GM18499 (cell line): Measurements from ENCODE around the gene PKDREJ.

ENCODE experiments used
- ATAC-seq: cut with Tn5 transposase; IDR thresholded peaks from one replicate; pipeline ENCODE4 v1.9.1; 2021; ENCODE audit warnings: moderate number of reproducible peaks; ENCODE audit not compliant: insufficient read depth, unreplicated experiment

Gene PKDREJ

GRCh38 chr22:46240073-46240472, 23.1 kb downstream of the PKDREJ start:
- ATAC-seq = no peak

GRCh38 chr22:46239261-46240048, 23.7 kb downstream of the PKDREJ start:
- no peak for ATAC-seq

DNA sequence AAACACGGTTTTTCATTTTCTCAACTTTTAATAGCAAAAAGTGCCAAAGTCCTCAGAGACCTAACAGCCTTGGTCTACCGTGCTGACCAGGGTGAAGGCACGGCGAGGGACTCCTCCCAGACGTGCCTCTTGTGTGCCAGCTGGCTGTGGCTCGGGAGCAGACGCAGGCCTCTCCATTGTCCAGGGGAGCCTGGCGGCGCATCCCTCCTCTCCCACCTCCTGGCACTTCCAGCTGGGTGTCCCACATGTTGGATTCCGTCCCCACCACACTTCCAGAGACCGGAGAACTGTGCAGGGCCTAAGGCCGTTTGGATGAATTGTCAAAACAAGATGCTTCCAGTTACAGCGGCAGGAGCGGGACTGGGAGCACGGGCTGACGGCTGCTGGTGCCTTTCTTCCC, 24.6 kb downstream of the PKDREJ start:
- no peak for ATAC-seq

DNA sequence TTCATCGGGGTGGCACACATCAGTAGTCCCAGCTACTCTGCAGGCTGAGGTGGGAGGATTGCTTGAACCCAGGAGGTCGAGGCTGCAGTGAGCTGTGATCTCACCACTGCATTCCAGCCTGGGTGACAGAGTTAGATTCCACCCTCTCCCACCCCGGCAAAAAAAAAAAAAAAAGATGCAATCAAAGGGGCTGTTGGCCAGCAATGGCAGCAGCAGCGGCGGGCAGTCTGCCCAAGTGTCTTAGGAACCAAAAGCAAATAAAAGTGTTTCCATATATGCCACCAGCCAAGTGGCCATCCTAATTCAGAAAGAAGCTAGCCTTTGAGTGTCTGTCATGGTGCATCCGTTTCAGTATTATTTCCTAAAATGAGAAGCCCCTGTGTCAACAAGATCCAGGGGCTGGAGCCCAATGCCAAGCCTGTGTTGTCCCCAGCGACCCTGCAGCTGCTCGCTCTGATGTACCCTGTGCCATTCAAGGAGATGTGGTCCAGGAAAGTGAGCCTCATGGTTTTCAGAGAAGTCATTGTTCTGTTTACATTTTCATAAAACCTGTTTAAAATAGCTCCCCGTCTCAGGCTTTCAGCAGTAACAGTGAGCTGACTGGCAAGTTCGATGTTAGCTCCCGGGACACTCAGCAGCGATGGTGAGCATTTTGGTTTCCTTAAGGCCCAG, 25.6 kb downstream of the PKDREJ start:
- no peak for ATAC-seq

GRCh38 chr22:46234969-46235368, 28.2 kb downstream of the PKDREJ start:
- no peak for ATAC-seq

DNA sequence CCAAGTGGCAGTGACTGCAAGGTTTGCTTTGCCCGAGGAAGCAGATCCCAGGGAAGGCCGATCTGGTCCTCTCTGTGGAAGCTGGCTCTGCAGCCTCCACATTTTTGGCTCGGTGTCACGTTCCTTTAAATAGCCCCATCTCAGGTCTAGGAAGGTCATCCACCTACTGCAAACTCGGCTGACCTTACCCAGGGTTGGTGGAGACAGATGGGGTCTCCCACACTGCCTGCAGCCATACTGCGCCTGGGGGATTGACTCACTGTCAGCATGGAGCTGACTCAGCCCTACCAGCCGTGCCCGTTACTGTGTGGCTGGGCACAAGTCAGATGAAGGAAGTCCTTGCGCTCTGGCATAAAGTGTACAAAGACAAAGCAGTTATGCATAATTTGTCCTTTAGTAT, 29.9 kb downstream of the PKDREJ start:
- ATAC-seq = no peak

GRCh38 chr22:46230262-46230901, 32.8 kb downstream of the PKDREJ start:
- no peak for ATAC-seq

- no peak for ATAC-seq
Measured at GRCh38 chr22:46229701-46230100, 33.4 kb downstream of the PKDREJ start.

DNA sequence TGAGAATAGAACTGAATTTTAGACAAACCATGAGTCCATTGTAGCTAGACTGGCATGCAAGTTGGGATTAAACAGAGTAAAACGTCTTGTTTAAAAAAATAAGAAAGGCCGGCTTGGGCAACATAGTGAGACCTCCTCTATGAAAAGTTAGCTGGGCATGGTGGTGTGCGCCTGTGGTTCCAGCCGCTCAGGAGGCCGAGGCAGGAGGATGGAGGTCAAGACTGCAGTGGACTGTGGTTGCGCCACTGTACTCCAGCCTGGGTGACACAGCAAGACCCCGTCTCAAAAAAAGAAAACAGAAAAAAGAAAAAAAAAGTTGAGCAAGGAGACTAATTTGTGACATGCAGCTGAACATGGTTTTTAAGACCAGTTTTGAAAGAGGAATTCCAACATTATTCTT, 36.6 kb downstream of the PKDREJ start:
- no peak for ATAC-seq

- ATAC-seq = no peak
Measured at GRCh38 chr22:46225631-46226030, 37.5 kb downstream of the PKDREJ start.

GRCh38 chr22:46224898-46225290, 38.2 kb downstream of the PKDREJ start:
- no peak for ATAC-seq

- ATAC-seq = no peak
Measured at GRCh38 chr22:46224044-46224897, 38.9 kb downstream of the PKDREJ start.

GRCh38 chr22:46220921-46221320, 42.2 kb downstream of the PKDREJ start:
- no peak for ATAC-seq

DNA sequence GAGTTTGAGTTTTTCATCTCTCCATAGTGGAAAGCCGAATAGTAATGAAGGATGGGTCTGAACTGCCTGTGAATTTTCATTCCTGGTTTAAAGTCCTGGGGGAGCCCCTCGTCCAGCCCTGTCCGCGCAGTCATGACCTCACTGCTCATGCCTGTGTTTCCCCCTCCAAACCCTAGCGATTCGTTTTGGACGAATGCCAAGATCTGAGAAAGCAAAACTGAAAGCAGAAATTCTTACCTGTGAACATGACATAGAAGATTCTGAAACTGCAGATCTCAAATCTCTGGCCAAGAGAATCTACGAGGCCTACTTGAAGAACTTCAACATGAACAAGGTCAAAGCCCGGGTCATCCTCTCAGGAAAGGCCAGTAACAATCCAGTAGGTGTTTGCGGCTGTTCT, 43.5 kb downstream of the PKDREJ start:
- no peak for ATAC-seq

- ATAC-seq = no peak
Measured at GRCh38 chr22:46214616-46215015, 48.5 kb downstream of the PKDREJ start.

- no peak for ATAC-seq
Measured at GRCh38 chr22:46214149-46214548, 49.0 kb downstream of the PKDREJ start.

- ATAC-seq = no peak
Measured at GRCh38 chr22:46213052-46213451, 50.1 kb downstream of the PKDREJ start.

DNA sequence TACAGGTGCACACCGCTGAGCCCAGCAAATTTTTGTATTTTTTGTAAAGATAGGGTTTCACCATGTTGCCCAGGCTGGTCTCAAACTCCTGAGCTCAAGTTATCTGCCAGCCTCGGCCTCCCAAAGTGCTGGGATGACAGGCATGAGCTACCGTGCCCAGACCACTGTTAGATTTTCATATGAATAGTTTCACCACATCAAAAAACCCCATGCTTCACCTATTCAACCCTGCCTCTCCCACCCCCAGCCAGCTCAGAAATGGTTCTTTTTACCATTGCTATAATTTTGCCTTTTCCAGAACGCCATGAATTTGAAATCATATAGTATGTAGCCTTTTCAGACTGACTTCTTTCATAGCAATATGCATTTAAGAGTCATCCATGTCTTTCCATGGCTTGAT, 50.9 kb downstream of the PKDREJ start:
- no peak for ATAC-seq

DNA sequence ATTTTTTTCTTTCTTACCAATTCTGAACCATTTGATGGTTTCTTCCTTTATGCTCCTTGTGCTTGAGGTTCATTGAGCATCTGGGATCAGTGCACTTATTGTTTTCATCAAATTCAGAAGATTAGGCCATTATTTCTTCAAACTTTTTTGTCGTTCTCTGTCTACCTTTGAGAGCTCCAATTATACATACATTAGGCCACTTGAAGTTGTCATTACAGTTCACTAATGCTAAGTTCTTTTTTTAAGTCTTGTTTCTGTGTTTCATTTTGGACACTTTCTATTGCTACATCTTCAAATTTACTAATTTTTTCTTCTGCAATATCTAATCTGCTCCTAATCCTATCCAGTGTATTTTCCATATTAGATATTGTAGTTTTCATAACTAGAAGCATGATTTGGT, 53.9 kb downstream of the PKDREJ start:
- no peak for ATAC-seq
